Fibroblast of skin of left quadriceps (primary cell): ENCODE results near the gene AASDHPPT.
A peak's percentile ranks its signal among the peaks of the same experiment; 100 is the strongest.

Experiments
- DNase-seq, 2 experiments: peaks; one replicate each; pipeline ENCODE4 v3.0.0-alpha.2; 2013; ENCODE audit warnings: low read depth in 2 of 2

The AASDHPPT gene

GRCh38 chr11:106086135-106086534 is 8.7 kb downstream of the AASDHPPT start:
- no peak for DNase-seq

GRCh38 chr11:106086850-106087249 is 9.4 kb downstream of the AASDHPPT start:
- no peak for DNase-seq

- DNase-seq, result peak; percentile 26 to 27
Measured at GRCh38 chr11:106087815-106088435, 10.5 kb downstream of the AASDHPPT start.

GRCh38 chr11:106088896-106089295 is 11.4 kb downstream of the AASDHPPT start:
- DNase-seq, result no peak

- DNase-seq, result peak; percentile 15 to 18
Measured at GRCh38 chr11:106091480-106092123, 14.1 kb downstream of the AASDHPPT start.

- DNase-seq, result no peak
Measured at GRCh38 chr11:106092446-106092845, 15.0 kb downstream of the AASDHPPT start.

GRCh38 chr11:106098893-106099553 is 21.6 kb downstream of the AASDHPPT start:
- no peak for DNase-seq

GRCh38 chr11:106101370-106101769 is 23.9 kb downstream of the AASDHPPT start:
- no peak for DNase-seq

- peak; percentile 31 to 48 for DNase-seq
Measured at GRCh38 chr11:106101819-106102218, 24.4 kb downstream of the AASDHPPT start.

- no peak for DNase-seq
Measured at GRCh38 chr11:106105986-106106385, 28.5 kb downstream of the AASDHPPT start.

- DNase-seq, result no peak
Measured at GRCh38 chr11:106121570-106122320, 44.3 kb downstream of the AASDHPPT start.

- no peak for DNase-seq
Measured at GRCh38 chr11:106127604-106128003, 50.1 kb downstream of the AASDHPPT start.

GRCh38 chr11:106128740-106129139 is 51.3 kb downstream of the AASDHPPT start:
- no peak for DNase-seq

GRCh38 chr11:106131998-106132397 is 54.5 kb downstream of the AASDHPPT start:
- no peak for DNase-seq

GRCh38 chr11:106132582-106133354 is 55.3 kb downstream of the AASDHPPT start:
- DNase-seq, result no peak

- no peak for DNase-seq
Measured at GRCh38 chr11:106133529-106133928, 56.1 kb downstream of the AASDHPPT start.

GRCh38 chr11:106137061-106137460 is 59.6 kb downstream of the AASDHPPT start:
- DNase-seq, result no peak

- no peak for DNase-seq
Measured at GRCh38 chr11:106137758-106138157, 60.3 kb downstream of the AASDHPPT start.
